ENCODE data around the gene CAPN6. TPM values are rescaled to one million over a fixed set of nuclear protein-coding genes. Genes with fewer than 3 reads are reported as not detected.

CAPN6 gene
- polyA plus RNA-seq, 1 donor (not counting 4 experiments of a cell fraction or from before 2014, with no cell fraction given) = 0.03 TPM

GRCh38 chrX:111265486-111265885 lies 4.8 kb downstream of the CAPN6 start:
- Histone ChIP-seq H3K27ac (ENCODE audit: control insufficient read depth, insufficient read depth, low read length) (no peak overlapping the region), H3K4me1 (ENCODE audit: control insufficient read depth, extremely low read depth, insufficient read depth, low read length) (no peaks in the 10 kb centered on the region), H2AFZ (ENCODE audit: control insufficient read depth, low read length) (no peak overlapping the region), H3K9me3 (ENCODE audit: control insufficient read depth, low read depth, low read length) (no peaks in the 10 kb centered on the region), H3K79me2 (ENCODE audit: control insufficient read depth, insufficient read depth, low read length) (no peaks in the 10 kb centered on the region), H3K4me3 (ENCODE audit: control insufficient read depth in 2 of 3, extremely low read depth in 1 of 3, insufficient read depth in 2 of 3, low read depth in 1 of 3, low read length in 3 of 3) (no peak overlapping the region), H3K36me3 (ENCODE audit: control insufficient read depth in 2 of 2, extremely low read depth in 1 of 2, insufficient read depth in 2 of 2, low read length in 2 of 2) (no peaks in the 10 kb centered on the region), H3K27me3 (ENCODE audit: control insufficient read depth, extremely low read depth, insufficient read depth, low read length) (peaks cover 10% of the 10 kb centered on the region), H3K9me1 (ENCODE audit: control insufficient read depth, extremely low read depth, insufficient read depth, low read length) (no peaks in the 10 kb centered on the region), H3K9ac (ENCODE audit: control insufficient read depth, extremely low read depth, insufficient read depth, low read length) (no peak overlapping the region), H3K4me2 (ENCODE audit: control insufficient read depth, extremely low read depth, insufficient read depth, low read depth, low read length) (no peak overlapping the region), H4K20me1 (ENCODE audit: control insufficient read depth, extremely low read depth, insufficient read depth, low read length) (no peaks in the 10 kb centered on the region)
- dilution Hi-C loops (cut with MboI; ENCODE audit: extremely low pct_ligation_motif_present, low sequenced_read_pairs) = no loop called here
- FAIRE-seq (no peak), DNase-seq (ENCODE audit: low read depth, low spot score) (no peak)
- TF ChIP-seq CTCF (optimal IDR thresholded peaks at IDR 0.05 in 1 of 3, IDR thresholded peaks at IDR 0.05 in 1 of 3, conservative IDR thresholded peaks at IDR 0.05 in 1 of 3; ENCODE audit: extremely low read depth in 1 of 3, insufficient read depth in 2 of 3, low read length in 3 of 3) (no peak), EZH2 (IDR thresholded peaks at IDR 0.05; ENCODE audit: low read length) (no peak)

DNA sequence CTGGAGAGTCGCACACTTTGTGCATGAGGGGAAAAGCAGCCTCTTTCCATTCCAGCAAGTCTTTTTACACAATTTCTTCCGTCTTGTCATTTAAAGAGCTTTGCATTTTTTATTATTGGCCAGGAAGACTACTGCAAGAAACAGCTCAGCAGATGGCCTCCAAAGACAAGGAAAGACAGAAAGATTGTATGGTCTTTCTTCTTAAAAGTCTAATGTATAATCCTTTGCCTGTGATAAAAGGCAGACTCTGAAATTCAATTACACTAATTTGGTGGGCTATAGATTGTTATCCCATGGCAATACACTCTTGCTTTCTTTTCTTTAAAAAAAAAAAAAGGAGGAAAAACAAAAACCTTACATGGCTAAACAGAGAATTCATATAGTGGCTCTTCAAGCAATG lies 5.9 kb downstream of the CAPN6 start:
- H3K4me1 ChIP-seq (ENCODE audit: control insufficient read depth, extremely low read depth, insufficient read depth, low read length) = no peaks in the 10 kb centered on the region
- DNase-seq (ENCODE audit: low read depth, low spot score) (no peak), FAIRE-seq (no peak)
- H3K9me3 ChIP-seq (ENCODE audit: control insufficient read depth, low read depth, low read length) = no peaks in the 10 kb centered on the region
- H4K20me1 ChIP-seq (ENCODE audit: control insufficient read depth, extremely low read depth, insufficient read depth, low read length) = no peaks in the 10 kb centered on the region
- no peak overlapping the region for H3K9ac ChIP-seq (ENCODE audit: control insufficient read depth, extremely low read depth, insufficient read depth, low read length)
- H3K27me3 ChIP-seq (ENCODE audit: control insufficient read depth, extremely low read depth, insufficient read depth, low read length) = peaks cover 10% of the 10 kb centered on the region
- TF ChIP-seq EZH2 (IDR thresholded peaks at IDR 0.05; ENCODE audit: low read length) = no peak
- TF ChIP-seq CTCF (optimal IDR thresholded peaks at IDR 0.05 in 1 of 3, IDR thresholded peaks at IDR 0.05 in 1 of 3, conservative IDR thresholded peaks at IDR 0.05 in 1 of 3; ENCODE audit: extremely low read depth in 1 of 3, insufficient read depth in 2 of 3, low read length in 3 of 3) = no peak
- H3K79me2 ChIP-seq (ENCODE audit: control insufficient read depth, insufficient read depth, low read length) = no peaks in the 10 kb centered on the region
- H2AFZ ChIP-seq (ENCODE audit: control insufficient read depth, low read length) = no peak overlapping the region
- no peak overlapping the region for H3K4me3 ChIP-seq (ENCODE audit: control insufficient read depth in 2 of 3, extremely low read depth in 1 of 3, insufficient read depth in 2 of 3, low read depth in 1 of 3, low read length in 3 of 3)
- H3K4me2 ChIP-seq (ENCODE audit: control insufficient read depth, extremely low read depth, insufficient read depth, low read depth, low read length) = no peak overlapping the region
- dilution Hi-C loops (cut with MboI; ENCODE audit: extremely low pct_ligation_motif_present, low sequenced_read_pairs) = no loop called here
- no peaks in the 10 kb centered on the region for H3K9me1 ChIP-seq (ENCODE audit: control insufficient read depth, extremely low read depth, insufficient read depth, low read length)
- no peak overlapping the region for H3K27ac ChIP-seq (ENCODE audit: control insufficient read depth, insufficient read depth, low read length)
- no peaks in the 10 kb centered on the region for H3K36me3 ChIP-seq (ENCODE audit: control insufficient read depth in 2 of 2, extremely low read depth in 1 of 2, insufficient read depth in 2 of 2, low read length in 2 of 2)
